GM19467 (cell line): ENCODE results near the gene ESYT3.
"Not testable (repeated sequence)": the region's sequence is repeated elsewhere in the genome, so short reads cannot be mapped to it uniquely, and the experiment has no call there.

Source experiments
- ATAC-seq: cut with Tn5 transposase; IDR thresholded peaks from one replicate; pipeline ENCODE4 v1.9.1; 2021; ENCODE audit warnings: mild to moderate bottlenecking, moderate library complexity; ENCODE audit not compliant: unreplicated experiment

The ESYT3 gene

GRCh38 chr3:138484672-138485071, 50.3 kb downstream of the ESYT3 start:
- not testable (repeated sequence) for ATAC-seq

- not testable (repeated sequence) for ATAC-seq
Observed at GRCh38 chr3:138486580-138486979, 52.2 kb downstream of the ESYT3 start.

GRCh38 chr3:138491971-138492370, 57.6 kb downstream of the ESYT3 start:
- no peak for ATAC-seq

GRCh38 chr3:138492980-138493675, 58.7 kb downstream of the ESYT3 start:
- ATAC-seq: no peak

- no peak for ATAC-seq
Observed at GRCh38 chr3:138493804-138494606, 59.6 kb downstream of the ESYT3 start.

GRCh38 chr3:138494607-138494929, 60.2 kb downstream of the ESYT3 start:
- no peak for ATAC-seq

- not testable (repeated sequence) for ATAC-seq
Observed at GRCh38 chr3:138495638-138496037, 61.2 kb downstream of the ESYT3 start.

GRCh38 chr3:138496436-138496835, 62.0 kb downstream of the ESYT3 start:
- no peak for ATAC-seq

- no peak for ATAC-seq
Observed at GRCh38 chr3:138497021-138497420, 62.6 kb downstream of the ESYT3 start.

- no peak for ATAC-seq
Observed at GRCh38 chr3:138497851-138498250, 63.4 kb downstream of the ESYT3 start.

GRCh38 chr3:138498991-138499390, 64.6 kb downstream of the ESYT3 start:
- ATAC-seq: no peak

- no peak for ATAC-seq
Observed at GRCh38 chr3:138507524-138507923, 73.1 kb downstream of the ESYT3 start.

GRCh38 chr3:138509586-138509985, 75.2 kb downstream of the ESYT3 start:
- no peak for ATAC-seq

- no peak for ATAC-seq
Observed at GRCh38 chr3:138511945-138512344, 77.5 kb downstream of the ESYT3 start.

GRCh38 chr3:138513090-138513843, 78.9 kb downstream of the ESYT3 start:
- no peak for ATAC-seq

- ATAC-seq: not testable (repeated sequence)
Observed at GRCh38 chr3:138521445-138521844, 87.0 kb downstream of the ESYT3 start.
